CD14-positive monocyte (primary cell): ENCODE data around the gene SLC35F1. TPM values are rescaled to one million over a fixed set of nuclear protein-coding genes. Genes with fewer than 3 reads are reported as not detected.
A peak's percentile ranks its signal among the peaks of the same experiment; 100 is the strongest.

Experiments used
- DNase-seq, 3 donors: peaks; one replicate each; pipeline ENCODE4 v3.0.0-alpha.2; 2011 to 2022
- H2AFZ ChIP-seq: 2 replicates; pipeline ENCODE4 v1.6.0; 2012; ENCODE audit warnings: mild to moderate bottlenecking, low read depth, low read length, inconsistent platforms; ENCODE audit not compliant: insufficient read depth, poor library complexity, severe bottlenecking
- H3K27ac ChIP-seq, 2 donors: 1 replicate in 1 of 2; 2 replicates in 1 of 2; pipeline ENCODE4 v1.5.1; 2012 to 2013; ENCODE audit warnings: low read length in 2 of 2, control low read depth in 1 of 2, inconsistent platforms in 1 of 2, low read depth in 1 of 2, mild to moderate bottlenecking in 1 of 2
- H3K27me3 ChIP-seq, 2 donors: one replicate each; pipeline versions ENCODE4 v1.6.0 to v1.6.1; 2011 to 2013; ENCODE audit warnings: low read length in 2 of 2; ENCODE audit not compliant: control insufficient read depth in 2 of 2, insufficient read depth in 2 of 2
- H3K36me3 ChIP-seq, 2 donors: replicated peaks in 1 of 2; 1 replicate in 1 of 2; 2 replicates in 1 of 2; pipeline versions ENCODE4 v1.5.1 to v1.6.1; 2012 to 2013; ENCODE audit warnings: low read length in 2 of 2, control low read depth in 1 of 2, inconsistent platforms in 1 of 2, mild to moderate bottlenecking in 1 of 2; ENCODE audit not compliant: insufficient read depth in 2 of 2, control insufficient read depth in 1 of 2
- H3K4me1 ChIP-seq, 2 donors: 1 replicate in 1 of 2; 2 replicates in 1 of 2; pipeline versions ENCODE4 v1.5.1 to v1.6.1; 2012 to 2013; ENCODE audit warnings: low read length in 2 of 2, control low read depth in 1 of 2, inconsistent platforms in 1 of 2, mild to moderate bottlenecking in 1 of 2, moderate library complexity in 1 of 2; ENCODE audit not compliant: insufficient read depth in 2 of 2, control insufficient read depth in 1 of 2
- H3K4me2 ChIP-seq: replicated peaks from 2 replicates; pipeline ENCODE3; 2012; ENCODE audit warnings: low read length, moderate library complexity, mild to moderate bottlenecking; ENCODE audit not compliant: poor library complexity, severe bottlenecking; ENCODE audit errors: extremely low read depth
- H3K4me3 ChIP-seq, 3 experiments: fragments of 200-600 bp in 1 of 3; sonication (generic) in 1 of 3; replicated peaks in 1 of 3; 1 replicate in 2 of 3; 2 replicates in 1 of 3; pipeline ENCODE4 v1.5.1; 2011 to 2013; ENCODE audit warnings: low read length in 3 of 3, mild to moderate bottlenecking in 3 of 3, control low read depth in 2 of 3, low read depth in 2 of 3, inconsistent platforms in 1 of 3, moderate library complexity in 1 of 3
- H3K79me2 ChIP-seq: 2 replicates; pipeline ENCODE4 v1.6.0; 2012; ENCODE audit warnings: mild to moderate bottlenecking, control low read depth, inconsistent platforms, low read length, moderate library complexity; ENCODE audit not compliant: insufficient read depth
- H3K9ac ChIP-seq: 2 replicates; pipeline ENCODE4 v1.6.0; 2017; ENCODE audit warnings: low read length, mild to moderate bottlenecking; ENCODE audit not compliant: insufficient read depth, poor library complexity, severe bottlenecking
- H3K9me3 ChIP-seq, 2 donors: replicated peaks in 1 of 2; 1 replicate in 1 of 2; 2 replicates in 1 of 2; pipeline versions ENCODE4 v1.5.1 to v1.6.1; 2012 to 2013; ENCODE audit warnings: low read length in 2 of 2, control low read depth in 1 of 2; ENCODE audit not compliant: control insufficient read depth in 1 of 2, insufficient read depth in 1 of 2
- H4K20me1 ChIP-seq: 2 replicates; pipeline ENCODE4 v1.6.0; 2012; ENCODE audit warnings: mild to moderate bottlenecking, low read length, control low read depth, moderate library complexity; ENCODE audit not compliant: insufficient read depth
- H3K27ac Mint-ChIP-seq, 7 donors: one replicate each; pipeline ENCODE4 v1.8.0; 2020; ENCODE audit warnings: mild to moderate bottlenecking in 7 of 7, mixed read lengths in 7 of 7, moderate library complexity in 6 of 7, inconsistent platforms in 2 of 7
- H3K27me3 Mint-ChIP-seq, 3 donors: one replicate each; pipeline ENCODE4 v1.8.0; 2021 to 2022; ENCODE audit warnings: low read depth in 3 of 3, mild to moderate bottlenecking in 3 of 3, mixed read lengths in 3 of 3, moderate library complexity in 3 of 3, inconsistent platforms in 1 of 3
- H3K36me3 Mint-ChIP-seq, 2 donors: one replicate each; pipeline ENCODE4 v1.8.0; 2020; ENCODE audit warnings: mixed read lengths in 2 of 2, inconsistent platforms in 1 of 2, mild to moderate bottlenecking in 1 of 2
- H3K4me1 Mint-ChIP-seq: one replicate; pipeline ENCODE4 v1.8.0; 2020; ENCODE audit warnings: mild to moderate bottlenecking, mixed read lengths
- H3K4me3 Mint-ChIP-seq, 2 donors: one replicate each; pipeline ENCODE4 v1.8.0; 2020; ENCODE audit warnings: mild to moderate bottlenecking in 2 of 2, mixed read lengths in 2 of 2, moderate library complexity in 1 of 2
- H3K9me3 Mint-ChIP-seq, 7 donors: one replicate each; pipeline ENCODE4 v1.8.0; 2020 to 2022; ENCODE audit warnings: mixed read lengths in 7 of 7, mild to moderate bottlenecking in 6 of 7, moderate library complexity in 6 of 7, inconsistent platforms in 2 of 7
- CTCF ChIP-seq: fragments of 200-600 bp; IDR thresholded peaks from one replicate; pipeline ENCODE4 v1.8.0; 2022; ENCODE audit warnings: antibody characterized with exemption, mild to moderate bottlenecking
- WGBS: methylation state at CpG from one replicate; pipeline ENCODE4 v1.1.5; 2013; ENCODE audit warnings: missing lambda C conversion rate; ENCODE audit not compliant: insufficient coverage; 5-methylcytosine and 5-hydroxymethylcytosine counted together
- intact Hi-C, 2 donors: fragments of 100-400 bp; cut with micrococcal nuclease; formaldehyde crosslinking; loops; one replicate each; pipeline versions ENCODE4 v1.15.0 to v1.15.1; 2023
- polyA plus RNA-seq, 3 donors: library from polyadenylated mRNA; depleted of rRNA in 1 of 3; unstranded in 2 of 3; stranded (reverse) in 1 of 3; fragments of 300-500 nt in 2 of 3; fragments of >200 nt in 1 of 3; fragmentation: Illumina TruSeq in 2 of 3; gene quantifications; 1 replicate in 2 of 3; 2 replicates in 1 of 3; pipeline ENCODE4 v1.2.3, GENCODE V29; 2012 to 2021

SLC35F1 gene
- polyA plus RNA-seq, 3 donors, result not detected

DNA sequence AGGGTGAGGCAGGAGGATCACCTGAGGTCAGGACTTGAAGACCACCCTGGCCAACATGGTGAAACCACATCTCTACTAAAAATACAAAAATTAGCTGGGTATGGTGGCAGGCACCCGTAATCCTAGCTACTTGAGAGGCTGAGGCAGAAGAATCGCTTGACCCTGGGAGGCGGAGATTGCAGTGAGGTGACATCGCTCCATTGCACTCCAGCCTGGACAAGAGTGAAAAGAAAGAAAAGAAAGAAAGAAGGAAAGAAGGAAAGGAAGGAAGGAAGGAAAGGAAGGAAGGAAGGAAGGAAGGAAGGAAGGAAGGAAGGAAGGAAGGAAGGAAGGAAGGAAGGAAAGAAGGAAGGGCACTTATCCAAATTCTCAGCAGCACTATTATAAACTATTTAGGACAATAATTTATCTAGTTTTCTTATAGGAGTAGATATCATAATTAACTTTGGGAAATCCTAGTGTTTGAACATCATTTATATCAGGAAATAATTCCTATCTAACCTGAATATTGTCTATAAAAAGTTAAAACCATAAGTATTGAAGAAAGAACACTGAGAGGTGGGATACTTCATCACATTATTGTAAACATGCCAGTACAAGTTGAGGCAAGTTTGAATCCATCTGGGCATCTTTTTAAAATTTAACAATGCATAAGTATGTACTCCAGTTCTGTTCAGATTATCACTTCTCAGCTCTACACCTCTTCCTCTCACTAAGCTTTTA lies 305.5 kb downstream of the SLC35F1 start:
- Histone ChIP-seq H3K4me3 (no peak overlapping the region), H3K9me3 (no peaks in the 10 kb centered on the region), H2AFZ (no peak overlapping the region), H3K4me1 (no peaks in the 10 kb centered on the region), H3K79me2 (no peaks in the 10 kb centered on the region), H3K27ac (no peak overlapping the region), H4K20me1 (no peaks in the 10 kb centered on the region), H3K9ac (no peak overlapping the region), H3K4me2 (no peak overlapping the region), H3K36me3 (no peaks in the 10 kb centered on the region), H3K27me3 (no peaks in the 10 kb centered on the region)
- WGBS, result 89% methylated on average over 4 of the region's 4 CpGs
- TF ChIP-seq CTCF, result no peak
- no peak overlapping the region for H3K27ac Mint-ChIP-seq
- intact Hi-C loops, result no loop called here
- H3K4me3 Mint-ChIP-seq, result peak overlapping the region in 1 of 2 donors; percentile 65
- H3K36me3 Mint-ChIP-seq, result no peaks in the 10 kb centered on the region
- H3K9me3 Mint-ChIP-seq, result peaks cover 0 to 6% (median 0%) of the 10 kb centered on the region in 7 donors
- H3K27me3 Mint-ChIP-seq, result peaks cover 0 to 1% (median 0%) of the 10 kb centered on the region in 3 donors
- DNase-seq, result no peak
- H3K4me1 Mint-ChIP-seq, result no peaks in the 10 kb centered on the region

DNA sequence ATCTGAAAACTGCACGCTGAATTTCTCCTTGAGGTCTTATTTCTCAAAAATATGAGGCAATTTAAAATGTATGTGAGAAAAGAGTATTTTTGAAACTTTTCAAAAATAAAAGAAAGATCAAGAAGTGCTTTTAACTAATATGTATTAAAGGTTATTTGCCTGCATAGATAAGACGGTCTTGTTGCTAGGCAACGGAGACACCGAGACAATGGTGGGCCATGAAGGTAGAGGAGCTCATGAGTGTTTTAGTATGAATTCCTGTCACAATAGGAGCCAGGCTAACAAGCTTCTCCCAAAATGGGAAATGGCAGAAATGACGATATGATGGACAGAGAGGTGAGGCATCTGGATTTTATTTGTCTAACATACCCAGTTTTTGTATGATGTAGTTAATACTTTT lies 308.2 kb downstream of the SLC35F1 start:
- TF ChIP-seq CTCF, result no peak
- intact Hi-C loops, result no loop called here

More for the DNA sequence above, 308.2 kb downstream of the SLC35F1 start:
- no peak overlapping the region for H3K27ac Mint-ChIP-seq
- H3K4me2 ChIP-seq, result no peak overlapping the region
- no peaks in the 10 kb centered on the region for H3K36me3 ChIP-seq
- H3K9me3 ChIP-seq, result no peaks in the 10 kb centered on the region
- H3K27ac ChIP-seq, result no peak overlapping the region
- no peaks in the 10 kb centered on the region for H3K27me3 ChIP-seq
- H3K4me3 Mint-ChIP-seq, result no peak overlapping the region
- H3K36me3 Mint-ChIP-seq, result no peaks in the 10 kb centered on the region
- 100% methylated on average over 1 of the region's 5 CpGs for WGBS
- H2AFZ ChIP-seq, result no peak overlapping the region
- DNase-seq, result no peak
- peaks cover 0 to 1% (median 0%) of the 10 kb centered on the region in 3 donors for H3K27me3 Mint-ChIP-seq
- H3K79me2 ChIP-seq, result no peaks in the 10 kb centered on the region
- H3K4me1 Mint-ChIP-seq, result no peaks in the 10 kb centered on the region
- H3K9ac ChIP-seq, result no peak overlapping the region
- H3K4me1 ChIP-seq, result no peaks in the 10 kb centered on the region
- peaks cover 0 to 3% (median 2%) of the 10 kb centered on the region in 7 donors for H3K9me3 Mint-ChIP-seq
- H3K4me3 ChIP-seq, result no peak overlapping the region
- H4K20me1 ChIP-seq, result no peaks in the 10 kb centered on the region
